ENCODE results near the gene AHRR.

GRCh38 chr5:449151-449550, 127.6 kb downstream of the AHRR start:
- TF ChIP-seq, protein P1, sequence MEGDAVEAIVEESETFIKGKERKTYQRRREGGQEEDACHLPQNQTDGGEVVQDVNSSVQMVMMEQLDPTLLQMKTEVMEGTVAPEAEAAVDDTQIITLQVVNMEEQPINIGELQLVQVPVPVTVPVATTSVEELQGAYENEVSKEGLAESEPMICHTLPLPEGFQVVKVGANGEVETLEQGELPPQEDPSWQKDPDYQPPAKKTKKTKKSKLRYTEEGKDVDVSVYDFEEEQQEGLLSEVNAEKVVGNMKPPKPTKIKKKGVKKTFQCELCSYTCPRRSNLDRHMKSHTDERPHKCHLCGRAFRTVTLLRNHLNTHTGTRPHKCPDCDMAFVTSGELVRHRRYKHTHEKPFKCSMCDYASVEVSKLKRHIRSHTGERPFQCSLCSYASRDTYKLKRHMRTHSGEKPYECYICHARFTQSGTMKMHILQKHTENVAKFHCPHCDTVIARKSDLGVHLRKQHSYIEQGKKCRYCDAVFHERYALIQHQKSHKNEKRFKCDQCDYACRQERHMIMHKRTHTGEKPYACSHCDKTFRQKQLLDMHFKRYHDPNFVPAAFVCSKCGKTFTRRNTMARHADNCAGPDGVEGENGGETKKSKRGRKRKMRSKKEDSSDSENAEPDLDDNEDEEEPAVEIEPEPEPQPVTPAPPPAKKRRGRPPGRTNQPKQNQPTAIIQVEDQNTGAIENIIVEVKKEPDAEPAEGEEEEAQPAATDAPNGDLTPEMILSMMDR (IDR thresholded peaks at IDR 0.05), result no peak
- no peak for TF ChIP-seq POLR2A (IDR thresholded peaks at IDR 0.05)
- no peak for TF ChIP-seq POLR2AphosphoS5 (IDR thresholded peaks at IDR 0.05; ENCODE audit: insufficient read depth in 1 of 2, low read depth in 1 of 2)
